Measurements from ENCODE around the gene MT1M. TPM values are rescaled to one million over a fixed set of nuclear protein-coding genes. Genes with fewer than 3 reads are reported as not detected.

Gene MT1M
- total RNA-seq, 4 donors from 2014 or later, result 5.3 to 10.0 (median 7.3) TPM; not detected in 1

GRCh38 chr16:56645311-56645710 is 12.9 kb downstream of the MT1M start:
- DNase-seq, result no peak
- intact Hi-C loops (cut with DNase I; ENCODE audit: low total_unique reads), result no loop called here

GRCh38 chr16:56645838-56646237 is 13.4 kb downstream of the MT1M start:
- no peaks in the 10 kb centered on the region for H3K36me3 ChIP-seq
- ATAC-seq (no peak), DNase-seq (no peak)
- H3K27me3 ChIP-seq, result peaks cover 2 to 8% (median 7%) of the 10 kb centered on the region in 3 donors
- H3K4me3 ChIP-seq, result no peak overlapping the region
- intact Hi-C loops (cut with DNase I; ENCODE audit: low total_unique reads), result no loop called here
- H3K9me3 ChIP-seq, result no peaks in the 10 kb centered on the region
- in situ Hi-C loops (cut with MboI; ENCODE audit: low sequenced_read_pairs in 4 of 4), result no loop called here
- H3K4me1 ChIP-seq, result peaks cover 0 to 12% of the 10 kb centered on the region in 2 donors
- H3K27ac ChIP-seq, result no peak overlapping the region
- TF ChIP-seq CTCF (IDR thresholded peaks at IDR 0.05 in 4 of 5, conservative IDR thresholded peaks at IDR 0.05 in 1 of 5) (no peak), POLR2A (IDR thresholded peaks at IDR 0.05) (no peak)

More at GRCh38 chr16:56645311-56645710, 12.9 kb downstream of the MT1M start:
- Histone ChIP-seq H3K36me3 (no peaks in the 10 kb centered on the region), H3K4me3 (no peak overlapping the region), H3K27ac (no peak overlapping the region), H3K4me1 (peaks cover 0 to 12% of the 10 kb centered on the region in 2 donors), H3K27me3 (peaks cover 2 to 8% (median 7%) of the 10 kb centered on the region in 3 donors), H3K9me3 (no peaks in the 10 kb centered on the region)
- TF ChIP-seq POLR2A (IDR thresholded peaks at IDR 0.05) (no peak), CTCF (IDR thresholded peaks at IDR 0.05 in 4 of 5, conservative IDR thresholded peaks at IDR 0.05 in 1 of 5) (no peak)
- no peak for ATAC-seq
- in situ Hi-C loops (cut with MboI; ENCODE audit: low sequenced_read_pairs in 4 of 4), result no loop called here

GRCh38 chr16:56647641-56648431 is 15.4 kb downstream of the MT1M start:
- H3K9me3 ChIP-seq, result no peaks in the 10 kb centered on the region
- ATAC-seq (no peak), DNase-seq (no peak)
- no peaks in the 10 kb centered on the region for H3K36me3 ChIP-seq
- no peak for TF ChIP-seq POLR2A (IDR thresholded peaks at IDR 0.05)
- TF ChIP-seq CTCF (IDR thresholded peaks at IDR 0.05 in 4 of 5, conservative IDR thresholded peaks at IDR 0.05 in 1 of 5), result no peak
- in situ Hi-C loops (cut with MboI; ENCODE audit: low sequenced_read_pairs in 4 of 4), result no loop called here
- H3K4me3 ChIP-seq, result no peak overlapping the region
- peaks cover 0 to 12% of the 10 kb centered on the region in 2 donors for H3K4me1 ChIP-seq
- H3K27ac ChIP-seq, result no peak overlapping the region
- peaks cover 2 to 8% (median 7%) of the 10 kb centered on the region in 3 donors for H3K27me3 ChIP-seq
- intact Hi-C loops (cut with DNase I; ENCODE audit: low total_unique reads), result no loop called here

GRCh38 chr16:56649271-56649670 is 16.8 kb downstream of the MT1M start:
- Histone ChIP-seq H3K27ac (no peak overlapping the region), H3K27me3 (peaks cover 0 to 8% (median 7%) of the 10 kb centered on the region in 3 donors), H3K36me3 (no peaks in the 10 kb centered on the region), H3K9me3 (no peaks in the 10 kb centered on the region), H3K4me1 (no peaks in the 10 kb centered on the region), H3K4me3 (no peak overlapping the region)
- no peak for ATAC-seq
- in situ Hi-C loops (cut with MboI; ENCODE audit: low sequenced_read_pairs in 4 of 4) (no loop called here), intact Hi-C loops (cut with DNase I; ENCODE audit: low total_unique reads) (no loop called here)
- no peak for DNase-seq
- TF ChIP-seq POLR2A (IDR thresholded peaks at IDR 0.05), result no peak

- Histone ChIP-seq H3K4me1 (no peaks in the 10 kb centered on the region), H3K27ac (no peak overlapping the region), H3K4me3 (no peak overlapping the region), H3K9me3 (no peaks in the 10 kb centered on the region), H3K27me3 (peaks cover 0 to 8% (median 7%) of the 10 kb centered on the region in 3 donors), H3K36me3 (no peaks in the 10 kb centered on the region)
- ATAC-seq, result no peak
- TF ChIP-seq CTCF (IDR thresholded peaks at IDR 0.05 in 4 of 5, conservative IDR thresholded peaks at IDR 0.05 in 1 of 5) (no peak), POLR2A (IDR thresholded peaks at IDR 0.05) (no peak)
- in situ Hi-C loops (cut with MboI; ENCODE audit: low sequenced_read_pairs in 4 of 4) (no loop called here), intact Hi-C loops (cut with DNase I; ENCODE audit: low total_unique reads) (no loop called here)
- no peak for DNase-seq
Measured at GRCh38 chr16:56649820-56650219, 17.4 kb downstream of the MT1M start.

All from gastrocnemius medialis (tissue), 4 donors.